ES-I3 (cell line): ENCODE data around the gene PGLYRP3.

Experiments
- H3K36me3 ChIP-seq: 2 replicates; pipeline ENCODE4 v1.6.1; 2013; ENCODE audit warnings: mild to moderate bottlenecking, low read length, control low read depth, moderate library complexity; ENCODE audit not compliant: insufficient read depth
- H3K4me1 ChIP-seq: 2 replicates; pipeline ENCODE4 v1.6.1; 2013; ENCODE audit warnings: mild to moderate bottlenecking, control low read depth, low read length; ENCODE audit not compliant: insufficient read depth
- H3K9ac ChIP-seq: 2 replicates; pipeline ENCODE4 v1.6.1; 2013; ENCODE audit warnings: low read depth, mild to moderate bottlenecking, low read length, moderate library complexity
- H3K9me3 ChIP-seq: 2 replicates; pipeline ENCODE4 v1.6.1; 2013; ENCODE audit warnings: mild to moderate bottlenecking, low read length, moderate library complexity; ENCODE audit not compliant: control insufficient read depth, insufficient read depth

PGLYRP3 gene

GRCh38 chr1:153265457-153265856 is 47.3 kb downstream of the PGLYRP3 start:
- Histone ChIP-seq H3K9me3 (no peaks in the 10 kb centered on the region), H3K36me3 (no peaks in the 10 kb centered on the region), H3K4me1 (peaks cover 7% of the 10 kb centered on the region; the same call in 1 of the 2 replicates), H3K9ac (no peak overlapping the region)

DNA sequence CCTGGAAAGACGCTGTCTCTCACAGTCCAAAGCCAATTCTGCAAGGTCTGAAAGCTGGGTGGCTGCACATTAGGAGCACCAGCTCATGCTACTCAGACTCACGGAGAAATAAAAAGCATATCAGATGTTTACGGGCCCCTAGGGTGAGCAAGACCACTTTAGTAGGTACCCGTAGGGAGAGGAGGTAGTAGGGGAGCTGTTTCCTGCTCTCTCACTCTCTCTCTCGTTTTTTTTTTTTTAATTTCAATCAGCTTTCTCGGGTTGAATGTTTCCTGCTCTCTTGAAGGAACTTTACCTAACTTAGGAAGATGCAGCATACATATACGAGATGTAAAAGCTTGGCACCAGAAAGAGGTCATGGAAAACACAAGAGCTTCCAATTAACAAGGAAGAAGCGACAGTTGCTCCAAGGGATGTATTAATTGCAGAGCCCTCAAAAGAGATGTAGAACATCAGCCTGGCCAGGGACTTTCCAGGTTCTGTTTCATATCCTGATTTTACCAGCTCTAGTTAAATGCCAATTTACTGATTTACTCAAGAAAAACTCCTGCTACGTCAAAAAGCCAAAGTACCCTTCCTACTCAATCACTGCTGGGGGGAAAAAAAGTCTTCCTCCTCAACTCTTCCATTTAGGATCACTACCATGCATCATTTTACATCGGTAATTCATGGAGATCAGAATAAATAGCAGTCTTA is 50.1 kb downstream of the PGLYRP3 start:
- H3K4me1 ChIP-seq = peaks cover 7% of the 10 kb centered on the region; the same call in 1 of the 2 replicates
- peak overlapping the region; percentile 50; the same call in 1 of the 2 replicates for H3K9ac ChIP-seq
- H3K9me3 ChIP-seq = no peaks in the 10 kb centered on the region
- H3K36me3 ChIP-seq = no peaks in the 10 kb centered on the region

- no peaks in the 10 kb centered on the region for H3K36me3 ChIP-seq
- H3K9ac ChIP-seq = peak overlapping the region; percentile 50
- peaks cover 7% of the 10 kb centered on the region; the same call in 1 of the 2 replicates for H3K4me1 ChIP-seq
- no peaks in the 10 kb centered on the region for H3K9me3 ChIP-seq
Measured at GRCh38 chr1:153262070-153262366, 50.7 kb downstream of the PGLYRP3 start.

DNA sequence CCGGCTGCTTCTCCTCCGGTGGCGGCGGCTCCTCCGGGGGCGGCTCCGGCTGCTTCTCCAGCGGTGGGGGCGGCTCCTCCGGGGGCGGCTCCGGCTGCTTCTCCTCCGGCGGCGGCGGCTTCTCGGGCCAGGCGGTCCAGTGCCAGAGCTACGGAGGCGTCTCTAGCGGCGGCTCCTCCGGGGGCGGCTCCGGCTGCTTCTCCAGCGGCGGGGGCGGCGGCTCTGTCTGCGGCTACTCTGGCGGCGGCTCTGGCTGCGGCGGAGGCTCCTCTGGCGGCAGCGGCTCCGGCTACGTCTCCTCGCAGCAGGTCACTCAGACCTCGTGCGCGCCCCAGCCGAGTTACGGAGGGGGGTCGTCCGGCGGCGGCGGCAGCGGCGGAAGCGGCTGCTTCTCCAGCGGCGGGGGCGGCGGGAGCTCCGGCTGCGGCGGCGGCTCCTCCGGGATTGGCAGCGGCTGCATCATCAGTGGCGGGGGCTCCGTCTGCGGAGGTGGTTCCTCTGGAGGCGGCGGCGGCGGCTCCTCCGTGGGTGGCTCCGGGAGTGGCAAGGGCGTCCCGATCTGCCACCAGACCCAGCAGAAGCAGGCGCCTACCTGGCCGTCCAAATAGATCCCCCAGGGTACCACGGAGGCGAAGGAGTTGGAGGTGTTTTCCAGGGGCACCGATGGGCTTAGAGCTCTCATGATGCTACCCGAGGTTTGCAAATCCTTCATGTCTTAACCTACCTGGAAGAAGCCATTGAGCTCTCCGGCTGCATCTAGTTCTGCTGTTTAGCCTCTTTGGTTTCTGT is 51.3 kb downstream of the PGLYRP3 start:
- Histone ChIP-seq H3K4me1 (peaks cover 7% of the 10 kb centered on the region; the same call in 1 of the 2 replicates), H3K36me3 (no peaks in the 10 kb centered on the region), H3K9ac (peak overlapping the region; percentile 50), H3K9me3 (no peaks in the 10 kb centered on the region)

DNA sequence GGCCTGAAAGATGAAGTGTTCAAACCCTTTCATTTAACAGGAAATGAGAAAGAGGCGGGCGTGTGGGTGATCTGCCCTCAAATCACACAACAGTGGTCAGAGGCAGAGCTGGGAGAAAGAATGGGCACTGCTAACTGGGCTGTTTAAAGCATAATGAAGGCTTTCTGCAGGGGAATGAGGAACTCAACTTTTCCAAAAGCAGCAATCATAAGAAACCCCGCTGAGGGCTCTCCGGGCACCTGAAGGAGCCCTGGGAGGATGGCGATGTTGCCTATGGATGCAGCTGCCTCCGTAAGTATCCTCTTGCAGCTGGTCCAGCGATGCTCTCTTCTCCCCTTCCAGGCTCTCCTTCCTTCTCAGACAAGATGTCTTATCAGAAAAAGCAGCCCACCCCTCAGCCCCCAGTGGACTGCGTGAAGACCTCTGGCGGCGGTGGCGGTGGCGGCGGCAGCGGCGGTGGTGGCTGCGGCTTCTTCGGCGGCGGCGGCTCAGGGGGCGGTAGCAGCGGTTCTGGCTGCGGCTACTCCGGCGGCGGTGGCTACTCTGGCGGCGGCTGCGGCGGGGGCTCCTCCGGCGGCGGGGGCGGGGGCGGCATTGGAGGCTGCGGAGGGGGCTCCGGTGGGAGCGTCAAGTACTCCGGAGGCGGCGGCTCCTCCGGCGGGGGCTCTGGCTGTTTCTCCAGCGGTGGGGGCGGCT is 52.0 kb downstream of the PGLYRP3 start:
- Histone ChIP-seq H3K9me3 (no peaks in the 10 kb centered on the region), H3K36me3 (no peaks in the 10 kb centered on the region), H3K9ac (peak overlapping the region; percentile 50; the same call in 1 of the 2 replicates), H3K4me1 (peaks cover 7% of the 10 kb centered on the region; the same call in 1 of the 2 replicates)

DNA sequence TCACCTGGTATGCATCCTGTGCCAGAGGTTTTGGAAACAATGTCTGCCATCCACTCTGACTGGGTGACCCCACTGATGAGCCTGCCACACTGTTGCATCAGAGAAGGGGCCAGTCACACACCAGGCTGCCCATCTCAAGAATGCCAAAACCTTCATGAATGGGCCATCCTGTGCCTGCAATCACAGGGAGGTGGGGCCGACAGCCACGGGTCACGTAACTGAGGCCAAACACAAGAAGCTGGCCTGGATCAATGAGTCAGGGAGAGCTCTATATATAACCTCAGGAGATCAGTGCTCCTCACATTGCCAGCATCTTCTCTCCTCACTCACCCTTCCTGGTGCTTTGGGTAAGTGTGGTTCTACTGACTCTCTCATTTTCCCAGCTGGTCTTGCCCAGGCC is 53.4 kb downstream of the PGLYRP3 start, which contains the start of gene LORICRIN:
TSS of gene LORICRIN (plus strand) at position 301 of the 400 bp plus-strand sequence. CDS start 1,263 bp downstream, outside the sequence.
- no peak within 1 kb of the TSS for H3K9ac ChIP-seq

GRCh38 chr1:153253693-153254092 is 59.1 kb downstream of the PGLYRP3 start:
- no peaks in the 10 kb centered on the region for H3K9me3 ChIP-seq
- H3K36me3 ChIP-seq = no peaks in the 10 kb centered on the region
- H3K4me1 ChIP-seq = no peaks in the 10 kb centered on the region
- H3K9ac ChIP-seq = no peak overlapping the region

More for the DNA sequence above, 53.4 kb downstream of the PGLYRP3 start, which contains the start of gene LORICRIN:
- no peaks in the 10 kb centered on the region for H3K36me3 ChIP-seq
- H3K9me3 ChIP-seq = no peaks in the 10 kb centered on the region
- H3K4me1 ChIP-seq = peaks cover 7% of the 10 kb centered on the region; the same call in 1 of the 2 replicates

DNA sequence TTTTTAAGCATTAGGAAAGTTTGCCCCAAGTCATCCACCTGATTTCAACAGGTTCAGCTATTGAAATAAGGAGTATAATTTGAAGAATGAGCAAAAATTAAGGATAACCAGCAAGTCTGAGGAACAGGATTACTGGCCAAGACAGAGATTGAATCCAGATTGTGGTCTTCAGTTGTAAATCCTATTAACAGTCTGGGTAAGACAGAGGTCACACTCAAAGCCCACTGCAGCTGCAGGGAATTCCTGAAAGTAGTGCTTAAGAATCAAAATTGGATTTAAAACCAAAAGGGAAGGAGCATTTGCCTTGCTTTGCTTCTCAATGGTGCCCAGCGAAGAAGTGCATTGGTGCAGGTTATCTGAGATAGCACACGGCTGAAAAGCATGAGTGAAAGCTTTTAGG is 59.7 kb downstream of the PGLYRP3 start:
- Histone ChIP-seq H3K4me1 (no peaks in the 10 kb centered on the region), H3K36me3 (no peaks in the 10 kb centered on the region), H3K9me3 (no peaks in the 10 kb centered on the region), H3K9ac (no peak overlapping the region)

DNA sequence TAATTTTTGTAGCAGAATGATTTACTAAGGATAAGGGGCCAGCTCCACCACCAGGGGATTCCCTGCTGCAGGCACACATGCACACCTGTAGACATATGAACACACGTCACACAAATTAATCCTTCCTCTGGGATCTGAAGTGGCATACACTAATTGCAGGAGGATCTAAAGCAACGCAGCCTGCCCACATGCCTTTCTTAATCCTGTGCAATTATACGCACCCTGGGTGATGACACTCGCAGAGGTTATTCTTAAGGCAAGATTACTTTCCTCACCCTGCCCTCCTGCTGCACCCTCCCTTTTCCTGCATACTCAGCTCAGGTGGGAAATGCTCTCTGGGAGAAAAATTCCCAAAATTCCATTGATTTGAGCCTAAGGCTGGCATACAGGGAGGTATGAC is 60.8 kb downstream of the PGLYRP3 start:
- H3K36me3 ChIP-seq = no peaks in the 10 kb centered on the region
- no peak overlapping the region for H3K9ac ChIP-seq
- H3K9me3 ChIP-seq = no peaks in the 10 kb centered on the region
- no peaks in the 10 kb centered on the region for H3K4me1 ChIP-seq

GRCh38 chr1:153251562-153251961 is 61.2 kb downstream of the PGLYRP3 start:
- no peaks in the 10 kb centered on the region for H3K9me3 ChIP-seq
- H3K9ac ChIP-seq = no peak overlapping the region
- H3K36me3 ChIP-seq = no peaks in the 10 kb centered on the region
- no peaks in the 10 kb centered on the region for H3K4me1 ChIP-seq

DNA sequence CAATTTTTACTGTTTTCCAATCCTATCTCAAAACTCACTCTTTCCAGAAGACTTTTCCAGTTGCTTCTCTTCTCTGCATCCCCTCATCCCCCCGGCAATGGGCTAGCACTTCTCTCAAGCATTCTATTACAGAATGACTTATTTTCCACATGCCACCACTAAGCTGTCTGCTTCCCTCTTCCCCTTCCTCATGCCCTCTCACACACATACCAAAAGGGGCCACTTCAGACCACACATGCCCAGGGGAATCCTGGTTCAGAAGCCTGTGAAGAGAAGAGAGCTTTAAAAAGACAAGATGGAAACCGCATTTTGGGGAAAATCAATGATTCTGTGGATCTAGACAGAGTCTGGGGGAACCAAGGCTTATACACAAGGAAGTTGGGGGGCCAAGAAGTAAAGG is 61.7 kb downstream of the PGLYRP3 start:
- Histone ChIP-seq H3K9me3 (no peaks in the 10 kb centered on the region), H3K9ac (no peak overlapping the region), H3K36me3 (no peaks in the 10 kb centered on the region), H3K4me1 (no peaks in the 10 kb centered on the region)

DNA sequence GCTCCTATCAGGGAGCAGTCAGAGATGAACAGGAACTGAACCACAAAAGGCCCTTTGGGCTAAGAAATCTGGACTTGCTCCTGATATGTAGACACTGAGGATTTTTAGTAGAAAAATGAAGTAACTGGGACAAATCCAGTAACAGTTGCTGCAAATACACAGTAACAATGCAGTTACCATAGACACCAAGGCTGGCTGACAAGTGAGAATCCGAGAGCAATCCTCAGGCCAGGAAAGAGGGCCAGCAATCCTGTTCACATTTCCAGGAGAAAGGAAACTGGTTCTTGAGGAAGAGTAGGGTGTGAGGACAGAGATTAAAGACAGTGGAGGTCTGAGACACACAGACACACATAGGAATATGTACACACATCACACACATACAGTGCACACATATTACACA is 62.6 kb downstream of the PGLYRP3 start:
- Histone ChIP-seq H3K4me1 (no peaks in the 10 kb centered on the region), H3K9ac (no peak overlapping the region), H3K36me3 (no peaks in the 10 kb centered on the region), H3K9me3 (no peaks in the 10 kb centered on the region)

DNA sequence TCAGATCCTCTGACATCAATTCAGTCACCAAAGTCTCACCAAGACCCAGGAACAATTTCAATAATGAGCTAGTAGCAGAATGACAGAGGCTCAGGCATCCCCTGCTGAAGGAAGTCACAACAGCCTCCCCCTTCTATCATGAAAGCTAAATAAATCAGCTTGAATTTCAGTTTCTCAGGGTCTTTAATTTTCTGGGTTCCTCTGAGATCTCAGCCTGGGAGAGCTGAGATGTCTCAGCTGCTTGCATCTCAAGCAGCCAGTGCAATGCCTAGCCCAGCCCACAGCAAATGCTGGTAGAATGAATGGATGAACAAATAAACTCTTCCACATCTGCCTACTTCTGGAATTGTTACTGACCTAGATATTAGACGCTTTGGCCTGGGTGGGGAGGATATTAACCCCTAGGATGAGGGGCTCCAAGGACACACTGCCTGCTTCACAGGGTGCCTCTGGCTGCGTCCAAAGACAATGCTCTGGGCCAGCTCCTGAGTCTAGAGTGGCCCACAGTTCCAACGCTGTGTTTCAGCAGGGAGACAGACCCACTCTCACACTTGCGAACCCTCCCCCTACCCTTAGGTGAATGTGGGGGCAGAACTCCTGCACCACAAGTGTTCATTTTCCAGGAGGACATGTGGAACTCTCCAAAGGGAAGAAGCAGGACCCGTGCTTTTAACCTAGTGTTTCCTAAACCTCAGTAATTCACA is 64.4 kb downstream of the PGLYRP3 start:
- no peak overlapping the region for H3K9ac ChIP-seq
- no peaks in the 10 kb centered on the region for H3K36me3 ChIP-seq

More for the DNA sequence above, 64.4 kb downstream of the PGLYRP3 start:
- Histone ChIP-seq H3K9me3 (no peaks in the 10 kb centered on the region), H3K4me1 (no peaks in the 10 kb centered on the region)
